ENCODE measurements around the gene YLPM1.
"Not testable (repeated sequence)": the region's sequence is repeated elsewhere in the genome, so short reads cannot be mapped to it uniquely, and the experiment has no call there.

The YLPM1 gene

GRCh38 chr14:74754899-74755298 lies 8.2 kb upstream of the YLPM1 start:
- ChIA-PET POLR2A (no interaction called here), CTCF (interaction anchor here (1.8 kb wide), 1 partner anchor 8 kb away, joined by 6 read pairs; the partner anchor contains the start of gene YLPM1)
- DNase-seq (ENCODE audit: extremely low spot score), result no peak
- TF ChIP-seq CTCF (IDR thresholded peaks at IDR 0.05; ENCODE audit: control extremely low read depth, extremely low read depth, low read depth, missing control alignments), result no peak

- ChIA-PET POLR2A (interaction anchor here (0.6 kb wide), 1 partner anchor 16 kb away, joined by 3 read pairs; no protein-coding TSS in a partner anchor), CTCF (interaction anchor here (1.3 kb wide), 1 partner anchor 144 kb away, joined by 4 read pairs; the partner anchor contains the start of gene LTBP2)
- TF ChIP-seq CTCF (IDR thresholded peaks at IDR 0.05; ENCODE audit: control extremely low read depth, extremely low read depth, low read depth, missing control alignments), result no peak
- DNase-seq (ENCODE audit: extremely low spot score), result no peak
Measured at GRCh38 chr14:74756326-74756725, 6.8 kb upstream of the YLPM1 start.

GRCh38 chr14:74758505-74758904 lies 4.6 kb upstream of the YLPM1 start:
- CTCF ChIA-PET, result interaction anchor here (1.3 to 1.4 kb wide), 2 partner anchors 41 to 73 kb away, joined by 3 to 5 read pairs; no protein-coding TSS in a partner anchor
- POLR2A ChIA-PET; DNase-seq (ENCODE audit: extremely low spot score): not testable (repeated sequence)

GRCh38 chr14:74763803-74764531 lies 851 bp downstream of the YLPM1 start:
- CTCF ChIA-PET, result interaction anchor here (0.8 to 2.9 kb wide), 15 partner anchors 8 to 618 kb away, joined by 3 to 16 read pairs (median 5); no protein-coding TSS in a partner anchor
- DNase-seq (ENCODE audit: extremely low spot score), result peak; percentile 34
- POLR2A ChIA-PET, result no interaction called here
- TF ChIP-seq CTCF (IDR thresholded peaks at IDR 0.05; ENCODE audit: control extremely low read depth, extremely low read depth, low read depth, missing control alignments), result no peak

GRCh38 chr14:74765721-74766120 lies 2.6 kb downstream of the YLPM1 start:
- DNase-seq (ENCODE audit: extremely low spot score), result no peak
- no peak for TF ChIP-seq CTCF (IDR thresholded peaks at IDR 0.05; ENCODE audit: control extremely low read depth, extremely low read depth, low read depth, missing control alignments)
- POLR2A ChIA-PET, result no interaction called here
- CTCF ChIA-PET, result no interaction called here

GRCh38 chr14:74771399-74771798 lies 8.3 kb downstream of the YLPM1 start:
- no peak for DNase-seq (ENCODE audit: extremely low spot score)
- ChIA-PET CTCF (interaction anchor here (1.1 to 4.0 kb wide), 4 partner anchors 9 to 14 kb away, joined by 4 to 14 read pairs (median 8); partner anchors contain the start of gene YLPM1), POLR2A (no interaction called here)
- no peak for TF ChIP-seq CTCF (IDR thresholded peaks at IDR 0.05; ENCODE audit: control extremely low read depth, extremely low read depth, low read depth, missing control alignments)

- no peak for TF ChIP-seq CTCF (IDR thresholded peaks at IDR 0.05; ENCODE audit: control extremely low read depth, extremely low read depth, low read depth, missing control alignments)
- no peak for DNase-seq (ENCODE audit: extremely low spot score)
- CTCF ChIA-PET, result interaction anchor here (1.0 to 2.1 kb wide), 8 partner anchors 8 to 76 kb away, joined by 3 to 7 read pairs (median 4); partner anchors contain the start of gene YLPM1
- POLR2A ChIA-PET, result no interaction called here
Measured at GRCh38 chr14:74784634-74785033, 21.5 kb downstream of the YLPM1 start.

Measured in GM10248 (cell line).